ENCODE results near the gene RNLS. TPM values are rescaled to one million over a fixed set of nuclear protein-coding genes. Genes with fewer than 3 reads are reported as not detected.

The RNLS gene
- total RNA-seq, 1 donor from 2014 or later: 6.0 TPM

- Mint-ChIP-seq H3K36me3 (ENCODE audit: low read depth, unreplicated experiment) (peaks cover 3% of the 10 kb centered on the region), H3K4me1 (ENCODE audit: unreplicated experiment) (no peaks in the 10 kb centered on the region), H3K27ac (ENCODE audit: unreplicated experiment) (no peak overlapping the region), H3K4me3 (ENCODE audit: unreplicated experiment) (no peak overlapping the region), H3K27me3 (ENCODE audit: unreplicated experiment) (no peaks in the 10 kb centered on the region), H3K9me3 (ENCODE audit: unreplicated experiment) (peaks cover 4% of the 10 kb centered on the region)
- no peak for DNase-seq (ENCODE audit: low spot score)
- TF ChIP-seq CTCF (IDR thresholded peaks at IDR 0.05; ENCODE audit: unreplicated experiment): no peak
Observed at GRCh38 chr10:88316292-88316861, 266.7 kb downstream of the RNLS start.

GRCh38 chr10:88315755-88316154, 267.4 kb downstream of the RNLS start:
- H3K4me3 Mint-ChIP-seq (ENCODE audit: unreplicated experiment): no peak overlapping the region
- peaks cover 4% of the 10 kb centered on the region for H3K9me3 Mint-ChIP-seq (ENCODE audit: unreplicated experiment)
- H3K27ac Mint-ChIP-seq (ENCODE audit: unreplicated experiment): no peak overlapping the region
- no peak for DNase-seq (ENCODE audit: low spot score)
- no peaks in the 10 kb centered on the region for H3K4me1 Mint-ChIP-seq (ENCODE audit: unreplicated experiment)
- TF ChIP-seq CTCF (IDR thresholded peaks at IDR 0.05; ENCODE audit: unreplicated experiment): no peak
- no peaks in the 10 kb centered on the region for H3K27me3 Mint-ChIP-seq (ENCODE audit: unreplicated experiment)
- H3K36me3 Mint-ChIP-seq (ENCODE audit: low read depth, unreplicated experiment): peaks cover 3% of the 10 kb centered on the region

- Mint-ChIP-seq H3K4me1 (ENCODE audit: unreplicated experiment) (no peaks in the 10 kb centered on the region), H3K4me3 (ENCODE audit: unreplicated experiment) (no peak overlapping the region), H3K9me3 (ENCODE audit: unreplicated experiment) (peaks cover 4% of the 10 kb centered on the region), H3K27me3 (ENCODE audit: unreplicated experiment) (no peaks in the 10 kb centered on the region), H3K27ac (ENCODE audit: unreplicated experiment) (no peak overlapping the region), H3K36me3 (ENCODE audit: low read depth, unreplicated experiment) (peaks cover 3% of the 10 kb centered on the region)
- TF ChIP-seq CTCF (IDR thresholded peaks at IDR 0.05; ENCODE audit: unreplicated experiment): no peak
- DNase-seq (ENCODE audit: low spot score): no peak
Observed at GRCh38 chr10:88314362-88314761, 268.8 kb downstream of the RNLS start.

- no peak overlapping the region for H3K27ac Mint-ChIP-seq (ENCODE audit: unreplicated experiment)
- no peaks in the 10 kb centered on the region for H3K4me1 Mint-ChIP-seq (ENCODE audit: unreplicated experiment)
- no peak for DNase-seq (ENCODE audit: low spot score)
- H3K27me3 Mint-ChIP-seq (ENCODE audit: unreplicated experiment): no peaks in the 10 kb centered on the region
- H3K9me3 Mint-ChIP-seq (ENCODE audit: unreplicated experiment): peaks cover under 1% of the 10 kb centered on the region
- H3K4me3 Mint-ChIP-seq (ENCODE audit: unreplicated experiment): no peak overlapping the region
- no peak for TF ChIP-seq CTCF (IDR thresholded peaks at IDR 0.05; ENCODE audit: unreplicated experiment)
- peaks cover under 1% of the 10 kb centered on the region for H3K36me3 Mint-ChIP-seq (ENCODE audit: low read depth, unreplicated experiment)
Observed at GRCh38 chr10:88313878-88314277, 269.2 kb downstream of the RNLS start.

GRCh38 chr10:88312855-88313254, 270.3 kb downstream of the RNLS start:
- Mint-ChIP-seq H3K36me3 (ENCODE audit: low read depth, unreplicated experiment) (no peaks in the 10 kb centered on the region), H3K27ac (ENCODE audit: unreplicated experiment) (no peak overlapping the region), H3K4me3 (ENCODE audit: unreplicated experiment) (no peak overlapping the region), H3K27me3 (ENCODE audit: unreplicated experiment) (no peaks in the 10 kb centered on the region), H3K9me3 (ENCODE audit: unreplicated experiment) (no peaks in the 10 kb centered on the region), H3K4me1 (ENCODE audit: unreplicated experiment) (no peaks in the 10 kb centered on the region)
- DNase-seq (ENCODE audit: low spot score): no peak
- no peak for TF ChIP-seq CTCF (IDR thresholded peaks at IDR 0.05; ENCODE audit: unreplicated experiment)

Measured in endothelial cell (in vitro differentiated cells).